ENCODE data around the gene RACK1. TPM values are rescaled to one million over a fixed set of nuclear protein-coding genes. Genes with fewer than 3 reads are reported as not detected.

RACK1 gene
- total and polyA plus RNA-seq, 2 of the 13 experiments (the other 11 are each of a cell fraction or from before 2014, with no cell fraction given), result 2,514 to 6,141 TPM

GRCh38 chr5:181191526-181192336 is 52.0 kb downstream of the RACK1 start (continued):
- no peak for TF ChIP-seq ZBTB43 (CRISPR knock-in tag; conservative IDR thresholded peaks at IDR 0.05)
- TF ChIP-seq ZNF782 (CRISPR knock-in tag; IDR thresholded peaks at IDR 0.05; ENCODE audit: borderline replicate concordance), result no peak
- no peak for TF ChIP-seq CEBPB (IDR thresholded peaks at IDR 0.05; ENCODE audit: borderline replicate concordance, low read depth, low read length)
- no peak for TF ChIP-seq ZNF337 (CRISPR knock-in tag; IDR thresholded peaks at IDR 0.05; ENCODE audit: borderline replicate concordance, low read depth)
- TF ChIP-seq ARID2 (CRISPR knock-in tag; IDR thresholded peaks at IDR 0.05; ENCODE audit: borderline replicate concordance), result peak; percentile 61; the same call in 1 of the 2 replicates
- peak; percentile 68; the same call in 1 of the 2 replicates for TF ChIP-seq GABPB1 (CRISPR knock-in tag; IDR thresholded peaks at IDR 0.05)
- peak; percentile 55 for TF ChIP-seq FOXA3 (CRISPR knock-in tag; IDR thresholded peaks at IDR 0.05)
- TF ChIP-seq ATF5 (CRISPR knock-in tag; IDR thresholded peaks at IDR 0.05; ENCODE audit: low read depth), result peak; percentile 39
- peak; percentile 96 for TF ChIP-seq ZNF761 (CRISPR knock-in tag; conservative IDR thresholded peaks at IDR 0.05)
- TF ChIP-seq GMEB2 (CRISPR knock-in tag; IDR thresholded peaks at IDR 0.05; ENCODE audit: low read depth), result peak; percentile 54; the same call in 1 of the 2 replicates
- peak; percentile 49 for TF ChIP-seq FOXO1 (CRISPR knock-in tag; IDR thresholded peaks at IDR 0.05)
- TF ChIP-seq ZNF354B (CRISPR knock-in tag; IDR thresholded peaks at IDR 0.05), result no peak
- no peak for TF ChIP-seq ZFP36L2 (CRISPR knock-in tag; IDR thresholded peaks at IDR 0.05)
- no peak for TF ChIP-seq ZNF275 (CRISPR knock-in tag; IDR thresholded peaks at IDR 0.05; ENCODE audit: borderline replicate concordance)
- TF ChIP-seq ZBTB4 (CRISPR knock-in tag; IDR thresholded peaks at IDR 0.05; ENCODE audit: borderline replicate concordance), result no peak
- TF ChIP-seq PCBP2 (optimal IDR thresholded peaks at IDR 0.05; ENCODE audit: low read depth, low read length, poor library complexity, severe bottlenecking), result no peak
- TF ChIP-seq CEBPG (CRISPR knock-in tag; IDR thresholded peaks at IDR 0.05), result peak; percentile 13; the same call in 1 of the 2 replicates
- peak; percentile 76; the same call in 1 of the 2 replicates for TF ChIP-seq SAFB2 (CRISPR knock-in tag; IDR thresholded peaks at IDR 0.05; ENCODE audit: borderline replicate concordance, low read depth)

Measured in HepG2 (cell line).